ENCODE data around the gene MAL.

The MAL gene

GRCh38 chr2:95056044-95056443 lies 30.5 kb downstream of the MAL start:
- Histone ChIP-seq H3K36me3 (ENCODE audit: control insufficient read depth, insufficient read depth, low read length) (no peaks in the 10 kb centered on the region), H3K4me3 (ENCODE audit: low read length) (no peak overlapping the region), H3K27me3 (ENCODE audit: control insufficient read depth, insufficient read depth, low read length) (no peaks in the 10 kb centered on the region), H3K27ac (ENCODE audit: low read length) (no peak overlapping the region), H3K4me1 (ENCODE audit: control insufficient read depth, insufficient read depth, low read length) (no peaks in the 10 kb centered on the region), H3K9me3 (ENCODE audit: control insufficient read depth, insufficient read depth, low read length) (peaks cover 3% of the 10 kb centered on the region; the same call in 1 of the 2 replicates)
- no peak for DNase-seq (ENCODE audit: low read depth, low spot score)
- no CpG with 5 or more reads among the region's 8 CpGs for WGBS (ENCODE audit: insufficient coverage, insufficient read length)

- Histone ChIP-seq H3K4me3 (ENCODE audit: low read length) (no peak overlapping the region), H3K27me3 (ENCODE audit: control insufficient read depth, insufficient read depth, low read length) (no peaks in the 10 kb centered on the region), H3K9me3 (ENCODE audit: control insufficient read depth, insufficient read depth, low read length) (peaks cover 3% of the 10 kb centered on the region; the same call in 1 of the 2 replicates), H3K27ac (ENCODE audit: low read length) (no peak overlapping the region), H3K36me3 (ENCODE audit: control insufficient read depth, insufficient read depth, low read length) (no peaks in the 10 kb centered on the region), H3K4me1 (ENCODE audit: control insufficient read depth, insufficient read depth, low read length) (no peaks in the 10 kb centered on the region)
- no CpG with 5 or more reads among the region's 15 CpGs for WGBS (ENCODE audit: insufficient coverage, insufficient read length)
- no peak for DNase-seq (ENCODE audit: low read depth, low spot score)
These were observed 31.3 kb downstream of the MAL start for GRCh38 chr2:95056461-95057459.

- Histone ChIP-seq H3K4me1 (ENCODE audit: control insufficient read depth, insufficient read depth, low read length) (no peaks in the 10 kb centered on the region), H3K4me3 (ENCODE audit: low read length) (no peak overlapping the region), H3K27me3 (ENCODE audit: control insufficient read depth, insufficient read depth, low read length) (no peaks in the 10 kb centered on the region), H3K27ac (ENCODE audit: low read length) (no peak overlapping the region), H3K36me3 (ENCODE audit: control insufficient read depth, insufficient read depth, low read length) (no peaks in the 10 kb centered on the region), H3K9me3 (ENCODE audit: control insufficient read depth, insufficient read depth, low read length) (peaks cover 1% of the 10 kb centered on the region; the same call in 1 of the 2 replicates)
- WGBS (ENCODE audit: insufficient coverage, insufficient read length), result no CpG with 5 or more reads among the region's 28 CpGs
- no peak for DNase-seq (ENCODE audit: low read depth, low spot score)
These were observed 32.2 kb downstream of the MAL start for GRCh38 chr2:95057535-95058370.

GRCh38 chr2:95058466-95058988 lies 33.0 kb downstream of the MAL start:
- Histone ChIP-seq H3K27me3 (ENCODE audit: control insufficient read depth, insufficient read depth, low read length) (no peaks in the 10 kb centered on the region), H3K27ac (ENCODE audit: low read length) (no peak overlapping the region), H3K4me1 (ENCODE audit: control insufficient read depth, insufficient read depth, low read length) (no peaks in the 10 kb centered on the region), H3K36me3 (ENCODE audit: control insufficient read depth, insufficient read depth, low read length) (no peaks in the 10 kb centered on the region), H3K9me3 (ENCODE audit: control insufficient read depth, insufficient read depth, low read length) (peaks cover 1% of the 10 kb centered on the region; the same call in 1 of the 2 replicates), H3K4me3 (ENCODE audit: low read length) (no peak overlapping the region)
- no CpG with 5 or more reads among the region's 9 CpGs for WGBS (ENCODE audit: insufficient coverage, insufficient read length)
- DNase-seq (ENCODE audit: low read depth, low spot score), result no peak

- H3K27me3 ChIP-seq (ENCODE audit: control insufficient read depth, insufficient read depth, low read length), result no peaks in the 10 kb centered on the region
- no peak for DNase-seq (ENCODE audit: low read depth, low spot score)
- no peak overlapping the region for H3K27ac ChIP-seq (ENCODE audit: low read length)
- no peaks in the 10 kb centered on the region for H3K36me3 ChIP-seq (ENCODE audit: control insufficient read depth, insufficient read depth, low read length)
- WGBS (ENCODE audit: insufficient coverage, insufficient read length), result no CpG with 5 or more reads among the region's 11 CpGs
- no peak overlapping the region for H3K4me3 ChIP-seq (ENCODE audit: low read length)
- H3K9me3 ChIP-seq (ENCODE audit: control insufficient read depth, insufficient read depth, low read length), result peaks cover 1% of the 10 kb centered on the region; the same call in 1 of the 2 replicates
- no peaks in the 10 kb centered on the region for H3K4me1 ChIP-seq (ENCODE audit: control insufficient read depth, insufficient read depth, low read length)
These were observed 33.6 kb downstream of the MAL start for GRCh38 chr2:95058989-95059641.

GRCh38 chr2:95059656-95060370 lies 34.3 kb downstream of the MAL start:
- Histone ChIP-seq H3K27me3 (ENCODE audit: control insufficient read depth, insufficient read depth, low read length) (no peaks in the 10 kb centered on the region), H3K27ac (ENCODE audit: low read length) (no peak overlapping the region), H3K4me1 (ENCODE audit: control insufficient read depth, insufficient read depth, low read length) (no peaks in the 10 kb centered on the region), H3K4me3 (ENCODE audit: low read length) (no peak overlapping the region), H3K36me3 (ENCODE audit: control insufficient read depth, insufficient read depth, low read length) (no peaks in the 10 kb centered on the region), H3K9me3 (ENCODE audit: control insufficient read depth, insufficient read depth, low read length) (peaks cover 1% of the 10 kb centered on the region; the same call in 1 of the 2 replicates)
- WGBS (ENCODE audit: insufficient coverage, insufficient read length), result no CpG with 5 or more reads among the region's 12 CpGs
- DNase-seq (ENCODE audit: low read depth, low spot score), result no peak

GRCh38 chr2:95060446-95061118 lies 35.1 kb downstream of the MAL start:
- no peak for DNase-seq (ENCODE audit: low read depth, low spot score)
- no CpG with 5 or more reads among the region's 17 CpGs for WGBS (ENCODE audit: insufficient coverage, insufficient read length)
- H3K4me1 ChIP-seq (ENCODE audit: control insufficient read depth, insufficient read depth, low read length), result no peaks in the 10 kb centered on the region
- H3K27me3 ChIP-seq (ENCODE audit: control insufficient read depth, insufficient read depth, low read length), result no peaks in the 10 kb centered on the region
- H3K27ac ChIP-seq (ENCODE audit: low read length), result no peak overlapping the region
- H3K9me3 ChIP-seq (ENCODE audit: control insufficient read depth, insufficient read depth, low read length), result peaks cover 1% of the 10 kb centered on the region; the same call in 1 of the 2 replicates
- no peak overlapping the region; the same call in 1 of the 2 replicates for H3K4me3 ChIP-seq (ENCODE audit: low read length)
- no peaks in the 10 kb centered on the region for H3K36me3 ChIP-seq (ENCODE audit: control insufficient read depth, insufficient read depth, low read length)

GRCh38 chr2:95061119-95061512 lies 35.6 kb downstream of the MAL start:
- no CpG with 5 or more reads among the region's 1 CpG for WGBS (ENCODE audit: insufficient coverage, insufficient read length)
- H3K4me3 ChIP-seq (ENCODE audit: low read length), result no peak overlapping the region
- H3K9me3 ChIP-seq (ENCODE audit: control insufficient read depth, insufficient read depth, low read length), result peaks cover 1% of the 10 kb centered on the region; the same call in 1 of the 2 replicates
- DNase-seq (ENCODE audit: low read depth, low spot score), result no peak
- no peaks in the 10 kb centered on the region for H3K4me1 ChIP-seq (ENCODE audit: control insufficient read depth, insufficient read depth, low read length)
- no peaks in the 10 kb centered on the region for H3K27me3 ChIP-seq (ENCODE audit: control insufficient read depth, insufficient read depth, low read length)
- no peaks in the 10 kb centered on the region for H3K36me3 ChIP-seq (ENCODE audit: control insufficient read depth, insufficient read depth, low read length)
- no peak overlapping the region for H3K27ac ChIP-seq (ENCODE audit: low read length)

- DNase-seq (ENCODE audit: low read depth, low spot score), result no peak
- Histone ChIP-seq H3K9me3 (ENCODE audit: control insufficient read depth, insufficient read depth, low read length) (peaks cover 1% of the 10 kb centered on the region; the same call in 1 of the 2 replicates), H3K27ac (ENCODE audit: low read length) (no peak overlapping the region), H3K4me3 (ENCODE audit: low read length) (no peak overlapping the region), H3K36me3 (ENCODE audit: control insufficient read depth, insufficient read depth, low read length) (no peaks in the 10 kb centered on the region), H3K27me3 (ENCODE audit: control insufficient read depth, insufficient read depth, low read length) (no peaks in the 10 kb centered on the region), H3K4me1 (ENCODE audit: control insufficient read depth, insufficient read depth, low read length) (no peaks in the 10 kb centered on the region)
- no CpG with 5 or more reads among the region's 11 CpGs for WGBS (ENCODE audit: insufficient coverage, insufficient read length)
These were observed 36.2 kb downstream of the MAL start for GRCh38 chr2:95061601-95062183.

All from iPS DF 6.9 (cell line).